ENCODE results near the gene BEND6. TPM values are rescaled to one million over a fixed set of nuclear protein-coding genes. Genes with fewer than 3 reads are reported as not detected.

The BEND6 gene
- total and polyA plus RNA-seq, 2 of the 4 experiments (the other 2 are of a cell fraction): 4.1 to 9.7 TPM

GRCh38 chr6:56930846-56931245 is 24.1 kb upstream of the BEND6 start (continued):
- TF ChIP-seq ELK1 (IDR thresholded peaks at IDR 0.05; ENCODE audit: borderline replicate concordance, low read depth, low read length): no peak

- Histone ChIP-seq H4K20me1 (ENCODE audit: insufficient read depth, low read length) (no peaks in the 10 kb centered on the region), H3K4me2 (ENCODE audit: low read depth, low read length) (no peak overlapping the region), H2AK9ac (replicated peaks; ENCODE audit: low read depth, low read length, poor library complexity) (no peak overlapping the region), H2BK15ac (ENCODE audit: low read depth, low read length) (no peak overlapping the region), H3K27me3 (ENCODE audit: control insufficient read depth, insufficient read depth, low read length) (no peaks in the 10 kb centered on the region), H3K4ac (ENCODE audit: low read depth, low read length) (no peak overlapping the region), H3K14ac (replicated peaks; ENCODE audit: low read depth, low read length) (no peak overlapping the region), H3K9me3 (ENCODE audit: control insufficient read depth, insufficient read depth, low read length) (no peaks in the 10 kb centered on the region), H3K4me3 (ENCODE audit: insufficient read depth, low read depth, low read length) (no peak overlapping the region), H4K8ac (ENCODE audit: low read depth in 2 of 2, low read length in 2 of 2) (no peak overlapping the region), H3K56ac (ENCODE audit: extremely low read depth, insufficient read depth, low read length) (no peak overlapping the region), H3K9ac (ENCODE audit: low read depth, low read length) (no peak overlapping the region), H2AFZ (replicated peaks; ENCODE audit: low read length, poor library complexity) (no peak overlapping the region), H2AK5ac (ENCODE audit: low read depth, low read length) (no peak overlapping the region), H3K18ac (ENCODE audit: low read depth, low read length) (no peak overlapping the region), H4K91ac (ENCODE audit: insufficient read depth, low read depth, low read length) (no peak overlapping the region), H2BK120ac (ENCODE audit: low read depth, low read length) (no peak overlapping the region), H3K27ac (ENCODE audit: insufficient read depth, low read length) (no peak overlapping the region), H3K36me3 (ENCODE audit: control insufficient read depth, insufficient read depth, low read length) (peaks cover 1% of the 10 kb centered on the region; the same call in 1 of the 2 replicates), H4K5ac (ENCODE audit: low read depth, low read length) (no peak overlapping the region), H3K4me1 (ENCODE audit: control insufficient read depth, insufficient read depth, low read length) (peaks cover 2% of the 10 kb centered on the region), H3K79me1 (ENCODE audit: low read depth in 1 of 2, low read length in 2 of 2) (peaks cover 11 to 18% of the 10 kb centered on the region in 2 experiments), H2BK5ac (ENCODE audit: low read depth, low read length, poor library complexity, severe bottlenecking) (no peak overlapping the region), H3K23ac (ENCODE audit: low read depth, low read length) (no peak overlapping the region), H2BK20ac (ENCODE audit: low read depth, low read length) (no peak overlapping the region), H3K9me1 (ENCODE audit: insufficient read depth, low read length) (peaks cover 5% of the 10 kb centered on the region)
- intact Hi-C loops (cut with micrococcal nuclease) (no loop called here), in situ Hi-C loops (cut with MboI; ENCODE audit: low sequenced_read_pairs) (no loop called here), dilution Hi-C loops (cut with HindIII; ENCODE audit: low sequenced_read_pairs, unreplicated experiment) (no loop called here)
- CTCF ChIA-PET: no interaction called here
- no CpG with 5 or more reads among the region's 2 CpGs for WGBS, 2 experiments (ENCODE audit: extremely low coverage in 2 of 2, insufficient read length in 1 of 2)
- DNase-seq: no peak
- POLR2A ChIA-PET (ENCODE audit: unreplicated experiment): no interaction called here
- no TSS peak for BruUV-seq (replicated peaks)
- no peak for ATAC-seq (ENCODE audit: low read depth)
- TF ChIP-seq SMC3 (IDR thresholded peaks at IDR 0.05; ENCODE audit: low read depth, low read length): no peak
- TF ChIP-seq NFE2L2 (IDR thresholded peaks at IDR 0.05; ENCODE audit: low read depth, low read length): no peak
- no peak for TF ChIP-seq CEBPB (IDR thresholded peaks at IDR 0.05; ENCODE audit: low read depth, low read length)
- no peak for TF ChIP-seq ELK1 (IDR thresholded peaks at IDR 0.05; ENCODE audit: borderline replicate concordance, low read depth, low read length)
- no peak for TF ChIP-seq MAZ (IDR thresholded peaks at IDR 0.05; ENCODE audit: borderline replicate concordance, low read depth, low read length)
- no peak for TF ChIP-seq USF2 (IDR thresholded peaks at IDR 0.05; ENCODE audit: low read depth, low read length)
- no peak for TF ChIP-seq MXI1 (IDR thresholded peaks at IDR 0.05; ENCODE audit: borderline replicate concordance, low read depth, low read length)
- TF ChIP-seq POLR2A (IDR thresholded peaks at IDR 0.05; ENCODE audit: low read depth, low read length): no peak
- no peak for TF ChIP-seq FOS (IDR thresholded peaks at IDR 0.05; ENCODE audit: low read depth, low read length)
- TF ChIP-seq CTCF (conservative IDR thresholded peaks at IDR 0.05; ENCODE audit: low read depth, low read length): no peak
- no peak for TF ChIP-seq CHD1 (IDR thresholded peaks at IDR 0.05; ENCODE audit: low read depth, low read length)
- TF ChIP-seq RAD21 (IDR thresholded peaks at IDR 0.05; ENCODE audit: low read length): no peak
These were observed 21.9 kb upstream of the BEND6 start for GRCh38 chr6:56932910-56933477.

Data from IMR-90 (cell line).